SIG-M5 treated with dmso at 0.1 percent for 504 hours (cell line): ENCODE measurements around the gene ANXA5.

Experiments
- DNase-seq: peaks from one replicate; lab custom pipeline; 2025; ENCODE audit not compliant: unreplicated experiment; lab: John Stamatoyannopoulos, UW

The ANXA5 gene

DNA sequence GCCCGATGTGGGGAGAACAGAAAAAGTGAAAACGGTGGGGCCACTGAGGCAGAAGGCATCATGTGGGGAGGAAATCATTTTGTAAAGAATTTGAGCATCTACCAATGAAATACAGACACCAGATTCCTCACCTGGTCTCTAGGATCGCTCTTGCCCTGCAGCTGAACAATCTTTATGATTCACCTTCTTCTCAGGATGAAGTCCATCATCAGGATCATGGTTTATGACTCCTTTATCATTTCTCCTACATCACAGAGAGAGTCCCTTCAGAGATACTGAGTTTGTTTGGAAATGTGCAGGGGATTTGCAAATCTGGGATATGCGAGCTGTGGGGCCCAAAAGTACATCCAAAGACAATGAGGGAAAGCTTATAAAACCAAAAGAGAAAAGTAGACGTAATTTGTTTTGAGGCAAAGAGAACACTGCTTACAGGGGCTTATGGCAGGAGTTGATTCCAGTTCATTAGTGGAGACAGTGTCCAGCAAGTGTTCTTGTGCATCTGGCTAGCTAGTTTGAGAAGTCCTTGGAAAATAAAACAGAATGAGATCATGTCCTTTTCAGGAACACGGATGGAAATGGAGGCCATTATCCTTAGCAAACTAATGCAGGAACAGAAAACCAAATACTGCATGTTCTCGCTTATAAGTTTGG is 15.3 kb upstream of the ANXA5 start:
- DNase-seq, result no peak

DNA sequence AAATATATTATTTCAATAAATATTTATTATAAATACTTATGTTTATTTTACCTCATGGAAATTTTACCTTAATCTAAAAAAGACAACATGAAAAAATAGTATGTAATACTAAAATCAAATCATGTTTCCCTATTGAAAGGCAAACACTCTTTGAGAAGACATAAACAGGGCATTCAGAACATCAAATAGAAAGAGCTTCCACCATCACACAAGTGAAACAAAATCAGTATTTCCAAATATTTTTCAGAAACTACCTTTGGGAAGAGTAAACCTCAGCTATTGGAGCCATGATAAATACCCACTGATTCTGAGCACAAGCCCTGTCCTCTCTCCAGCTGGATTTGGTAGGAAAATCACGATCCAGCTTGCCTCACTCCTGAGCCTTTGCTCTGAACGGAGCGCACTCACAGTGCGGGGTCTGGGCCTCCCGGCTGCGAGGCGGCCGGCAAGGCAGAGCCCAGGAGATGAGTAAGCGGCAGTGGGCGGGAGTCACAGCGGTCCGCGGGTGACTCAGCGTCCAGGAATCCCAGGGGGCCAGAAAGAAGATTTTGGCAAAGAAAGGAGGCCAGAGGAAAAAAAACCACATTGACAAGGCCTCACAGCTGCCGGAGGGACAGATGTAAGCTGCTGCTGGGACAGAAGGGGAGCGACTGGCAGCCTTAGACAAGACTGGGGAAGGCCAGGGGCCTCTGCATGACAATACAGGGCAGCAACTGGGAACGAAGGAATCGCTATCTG is 14.7 kb upstream of the ANXA5 start:
- DNase-seq, result peak; percentile 60

DNA sequence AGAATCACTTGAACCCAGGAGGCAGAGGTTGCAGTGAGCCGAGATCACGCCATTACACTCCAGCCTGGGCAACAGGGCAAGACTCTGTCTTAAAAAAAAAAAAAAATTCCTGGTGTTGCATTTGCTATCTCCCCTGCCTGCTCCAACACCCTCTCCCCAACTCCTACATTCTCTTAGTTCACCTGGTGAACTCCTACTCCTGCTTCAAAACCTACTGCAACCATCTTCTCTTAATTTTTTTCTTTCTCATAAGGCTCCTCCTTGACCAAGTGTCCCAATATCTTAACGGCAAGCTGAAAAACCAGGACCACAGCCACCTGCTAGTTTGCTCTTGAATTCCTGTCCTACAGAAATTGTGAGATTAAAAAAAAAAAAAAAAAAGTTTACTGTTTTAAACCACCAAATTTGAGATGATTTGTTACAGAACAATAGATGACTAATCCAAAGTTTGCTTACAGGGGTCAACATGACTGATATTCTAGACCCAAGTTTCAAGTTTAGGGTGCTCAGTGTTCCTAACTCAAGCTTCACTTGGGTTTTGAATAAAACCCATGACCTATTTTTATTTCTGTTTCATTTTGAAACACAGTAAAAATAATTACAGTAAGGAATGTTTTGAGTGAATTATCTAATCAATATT is 13.1 kb upstream of the ANXA5 start:
- DNase-seq, result no peak

- DNase-seq, result no peak
Observed at GRCh38 chr4:121707344-121707743, 10.6 kb upstream of the ANXA5 start.

DNA sequence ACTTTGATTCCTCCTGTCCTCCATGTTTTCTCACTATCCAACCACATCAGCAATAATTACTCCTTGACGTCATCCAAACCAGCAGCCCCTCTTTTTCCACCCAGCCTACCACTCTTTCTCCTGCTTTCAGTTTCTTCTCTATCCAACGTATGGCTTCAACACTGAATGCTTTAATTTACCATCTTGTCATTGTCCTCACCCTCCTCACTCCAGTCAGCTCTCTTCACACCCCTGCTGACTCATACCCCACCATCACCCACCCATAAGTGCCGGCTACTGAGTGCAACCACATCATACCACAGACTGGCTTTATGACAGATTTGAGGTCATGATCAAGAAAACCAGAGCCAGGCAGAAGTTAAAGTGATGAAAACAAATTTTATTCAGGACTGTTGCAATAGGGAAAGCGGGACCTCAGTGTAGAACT is 9.8 kb upstream of the ANXA5 start:
- DNase-seq, result no peak

- no peak for DNase-seq
Observed at GRCh38 chr4:121705521-121705920, 8.7 kb upstream of the ANXA5 start.

GRCh38 chr4:121702136-121702535 is 5.4 kb upstream of the ANXA5 start:
- DNase-seq, result no peak

DNA sequence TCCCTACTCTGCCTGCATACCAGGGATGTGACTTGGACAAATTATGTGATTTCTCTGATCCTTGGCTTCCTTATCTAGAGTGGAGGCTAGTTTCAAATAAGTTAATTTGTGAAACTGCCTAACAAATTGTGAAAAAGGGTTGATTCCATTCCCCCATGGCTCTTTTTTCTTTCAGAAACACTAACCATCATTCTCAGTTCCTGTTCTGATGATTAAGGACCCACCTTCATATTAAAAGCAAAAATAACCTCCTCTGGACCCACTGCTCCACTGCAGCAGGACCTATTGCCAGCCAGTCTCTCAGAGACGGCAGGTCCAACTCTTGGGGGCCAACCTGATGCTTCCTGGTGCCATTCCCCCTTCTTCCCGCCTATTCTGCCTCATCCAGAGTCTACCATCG is 4.5 kb upstream of the ANXA5 start:
- no peak for DNase-seq

DNA sequence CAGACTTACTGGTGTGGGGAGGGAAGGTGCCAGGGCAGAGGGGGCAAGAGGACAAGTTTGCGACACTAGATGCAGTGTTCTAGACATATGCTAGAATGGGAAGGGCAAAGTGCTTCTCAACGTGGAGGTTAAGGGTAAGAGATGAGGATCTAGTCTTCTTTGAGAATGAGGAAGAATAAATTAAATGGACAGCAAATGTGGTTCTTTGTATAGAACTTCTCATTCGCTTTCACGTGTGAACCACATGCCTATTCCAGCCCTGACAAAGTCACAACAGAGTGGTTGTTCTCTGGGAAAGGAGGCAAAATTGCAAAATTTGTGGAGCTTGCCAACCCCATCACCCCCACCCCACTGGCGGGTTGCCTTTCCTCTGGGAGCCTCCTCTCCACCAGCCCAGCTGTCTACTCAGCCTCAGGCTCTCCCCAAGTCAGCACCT is 1.5 kb upstream of the ANXA5 start:
- DNase-seq, result peak; percentile 20

DNA sequence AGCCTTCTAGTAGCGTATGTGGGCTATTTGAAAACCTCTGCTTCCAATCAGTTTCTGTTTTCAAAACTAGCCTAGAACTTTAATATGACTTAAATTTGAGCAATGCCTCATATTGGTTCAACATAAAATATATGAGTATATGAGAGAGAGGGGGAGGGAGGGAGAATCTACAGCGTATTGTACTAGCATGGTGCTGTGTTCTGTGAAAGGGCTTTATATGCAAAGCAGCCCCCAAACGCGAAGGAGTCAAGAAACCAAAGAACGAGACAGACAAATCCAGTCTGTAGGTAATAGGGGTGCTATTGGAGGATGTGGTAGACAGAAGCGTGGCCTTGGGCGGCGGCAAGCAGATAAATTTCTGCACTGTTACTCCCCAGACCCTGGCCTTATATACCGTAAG is 784 bp upstream of the ANXA5 start:
- no peak for DNase-seq

- peak; percentile 72 for DNase-seq
Observed at GRCh38 chr4:121696170-121696580, 605 bp downstream of the ANXA5 start.

- DNase-seq, result no peak
Observed at GRCh38 chr4:121693886-121694285, 2.9 kb downstream of the ANXA5 start.

- DNase-seq, result no peak
Observed at GRCh38 chr4:121693450-121693849, 3.3 kb downstream of the ANXA5 start.

- no peak for DNase-seq
Observed at GRCh38 chr4:121692261-121692660, 4.5 kb downstream of the ANXA5 start.

DNA sequence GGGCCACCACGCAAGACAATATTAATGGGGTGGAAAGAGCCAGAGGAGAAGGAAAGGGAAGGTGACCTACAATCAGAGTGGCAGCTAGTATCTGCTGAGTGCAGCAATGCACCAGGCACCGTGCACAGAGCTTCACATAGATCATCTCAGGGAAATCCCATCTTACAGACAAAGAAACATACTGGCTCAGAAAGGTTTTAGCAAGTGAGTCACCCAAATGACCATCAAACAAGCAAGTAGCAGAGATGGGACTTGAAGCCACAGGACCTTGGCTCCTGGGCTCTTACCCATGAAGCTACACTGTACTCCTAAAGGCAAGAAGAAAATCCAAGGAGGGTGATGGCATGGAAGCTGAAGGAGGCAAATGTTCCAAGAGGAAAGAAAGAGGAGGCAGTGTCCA is 6.8 kb downstream of the ANXA5 start:
- no peak for DNase-seq

DNA sequence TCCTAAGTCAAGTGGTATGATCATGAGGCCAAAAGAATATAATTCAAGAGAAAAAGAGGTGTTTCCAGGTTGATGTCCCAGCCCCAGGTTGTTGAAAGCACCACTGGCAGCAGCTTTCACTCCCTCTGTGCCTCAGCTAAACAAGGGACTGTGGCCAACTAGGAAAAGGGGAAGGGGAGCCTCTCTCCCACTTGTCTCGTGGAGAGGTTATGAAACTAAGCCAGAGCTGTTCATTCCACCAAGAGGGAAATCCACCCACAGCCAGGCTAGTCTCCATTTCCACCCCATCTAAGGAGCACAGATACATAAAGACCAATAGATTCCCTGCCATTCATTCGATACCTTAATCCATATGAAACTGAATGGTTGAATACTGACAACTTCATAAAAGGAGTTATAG is 8.1 kb downstream of the ANXA5 start:
- no peak for DNase-seq

DNA sequence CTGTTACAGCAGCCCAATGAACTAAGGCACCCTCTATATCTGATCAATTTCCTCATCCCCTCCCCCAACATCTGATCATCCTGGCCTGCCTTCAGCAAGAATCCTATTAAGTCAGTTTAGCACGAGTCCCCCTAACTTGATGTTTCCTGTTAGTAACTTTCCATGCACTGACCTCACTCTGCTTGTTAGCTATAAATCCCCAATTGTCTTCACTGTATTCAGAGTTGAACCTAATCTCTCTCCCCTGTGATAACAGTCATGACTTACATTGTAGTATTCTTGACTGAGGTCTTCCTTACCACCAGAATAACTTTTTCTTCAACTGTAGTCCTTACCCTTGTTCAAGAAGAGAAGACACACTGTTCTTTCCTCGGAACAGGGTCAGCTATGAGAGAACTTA is 8.5 kb downstream of the ANXA5 start:
- DNase-seq, result no peak

DNA sequence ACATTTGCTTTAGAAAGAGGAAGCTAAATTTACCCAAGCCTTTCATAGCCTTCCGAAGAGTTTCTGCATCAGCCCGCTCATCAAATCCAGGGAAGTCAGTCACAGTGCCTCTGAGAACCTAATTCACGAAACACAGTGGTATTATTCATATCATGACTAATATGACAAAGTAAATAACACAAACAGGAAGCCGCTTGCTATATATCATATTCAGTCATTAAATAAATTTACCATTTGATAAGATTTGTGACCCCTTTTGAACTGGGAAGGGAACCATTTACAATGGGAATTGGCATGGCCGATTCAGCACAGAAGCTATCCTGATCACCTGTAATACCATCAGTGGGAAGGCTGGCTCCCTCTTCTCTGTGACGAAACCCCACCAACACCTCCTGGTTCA is 10.5 kb downstream of the ANXA5 start:
- no peak for DNase-seq

DNA sequence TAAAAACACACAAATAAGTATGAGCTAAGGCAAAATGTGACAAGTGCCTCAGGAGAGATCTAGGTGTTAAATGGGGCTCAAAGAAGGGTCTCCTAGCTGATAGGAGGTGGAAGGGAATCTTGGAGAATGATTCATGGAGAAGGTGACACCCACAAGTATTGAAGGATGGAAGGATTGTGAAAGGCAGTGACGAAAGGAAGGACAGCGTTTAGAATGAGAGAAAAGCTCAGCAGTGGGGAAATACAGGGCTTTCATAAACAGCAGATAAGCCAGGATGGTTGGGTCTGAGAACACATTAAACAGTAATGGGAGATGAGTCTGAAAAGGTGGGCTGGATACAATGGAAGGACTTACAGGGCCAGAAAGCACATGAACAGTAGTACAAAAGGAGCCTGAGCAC is 11.5 kb downstream of the ANXA5 start:
- no peak for DNase-seq

DNA sequence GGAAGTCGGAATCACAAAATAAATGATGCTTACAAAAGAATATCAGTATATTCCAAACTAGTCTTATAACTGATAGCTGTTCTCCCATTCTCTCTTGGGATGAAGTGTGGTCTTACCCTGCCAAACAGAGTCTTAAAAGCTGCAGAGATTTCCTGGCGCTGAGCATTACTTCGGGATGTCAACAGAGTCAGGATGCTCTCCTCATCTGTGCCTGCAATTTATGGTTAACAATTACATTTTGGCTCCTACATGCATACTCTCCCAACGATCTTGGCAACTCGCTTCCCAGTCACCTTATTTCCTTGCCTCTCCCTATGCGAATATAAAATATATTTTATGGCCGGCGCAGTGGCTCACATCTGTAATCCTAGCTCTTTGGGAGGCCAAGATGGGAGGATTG is 12.2 kb downstream of the ANXA5 start:
- no peak for DNase-seq

GRCh38 chr4:121684016-121684415 is 12.8 kb downstream of the ANXA5 start:
- DNase-seq, result no peak

- no peak for DNase-seq
Observed at GRCh38 chr4:121680571-121680970, 16.2 kb downstream of the ANXA5 start.
